Mesendoderm (in vitro differentiated cells): Measurements from ENCODE around the gene RPL27A.
A peak's percentile ranks its signal among the peaks of the same experiment; 100 is the strongest.

Experiments used
- DNase-seq: peaks from one replicate; pipeline ENCODE4 v3.0.0; 2013
- H2AK5ac ChIP-seq: 2 replicates; pipeline ENCODE4 v1.6.1; 2013; ENCODE audit warnings: low read length, inconsistent platforms
- H2BK120ac ChIP-seq: 2 replicates; pipeline ENCODE4 v1.6.1; 2013; ENCODE audit warnings: low read depth, mild to moderate bottlenecking, low read length, moderate library complexity, mixed read lengths
- H2BK15ac ChIP-seq: replicated peaks from 2 replicates; pipeline ENCODE4 v1.6.1; 2013; ENCODE audit warnings: low read depth, mild to moderate bottlenecking, moderate library complexity
- H2BK5ac ChIP-seq: 2 replicates; pipeline ENCODE4 v1.6.1; 2013; ENCODE audit warnings: low read length, inconsistent platforms
- H3K18ac ChIP-seq: 2 replicates; pipeline ENCODE4 v1.6.1; 2013; ENCODE audit warnings: mild to moderate bottlenecking, low read length, mixed read lengths
- H3K23ac ChIP-seq: one replicate; pipeline ENCODE4 v1.6.1; 2013; ENCODE audit warnings: low read length
- H3K27ac ChIP-seq: 2 replicates; pipeline ENCODE4 v1.5.1; 2013; ENCODE audit warnings: low read depth, mild to moderate bottlenecking, inconsistent platforms, low read length, moderate library complexity
- H3K27me3 ChIP-seq: 2 replicates; pipeline ENCODE4 v1.6.1; 2013; ENCODE audit warnings: low read length, control low read depth, mild to moderate bottlenecking, inconsistent platforms; ENCODE audit not compliant: insufficient read depth, poor library complexity
- H3K36me3 ChIP-seq: 2 replicates; pipeline ENCODE4 v1.6.1; 2013; ENCODE audit warnings: low read length, inconsistent platforms; ENCODE audit not compliant: control insufficient read depth, insufficient read depth
- H3K4ac ChIP-seq: one replicate; pipeline ENCODE4 v1.6.1; 2013; ENCODE audit warnings: low read depth, mild to moderate bottlenecking, low read length, moderate library complexity
- H3K4me1 ChIP-seq: 2 replicates; pipeline ENCODE4 v1.6.1; 2013; ENCODE audit warnings: low read depth, low read length, inconsistent platforms; ENCODE audit not compliant: control insufficient read depth
- H3K4me2 ChIP-seq: 2 replicates; pipeline ENCODE4 v1.6.1; 2013; ENCODE audit warnings: low read length
- H3K4me3 ChIP-seq: 2 replicates; pipeline ENCODE4 v1.5.1; 2013; ENCODE audit warnings: mild to moderate bottlenecking, low read length
- H3K56ac ChIP-seq: one replicate; pipeline ENCODE4 v1.6.1; 2013; ENCODE audit warnings: low read length
- H3K79me1 ChIP-seq: 2 replicates; pipeline ENCODE4 v1.6.1; 2013; ENCODE audit warnings: low read length, inconsistent platforms
- H3K79me2 ChIP-seq: 2 replicates; pipeline ENCODE4 v1.6.1; 2013; ENCODE audit warnings: mild to moderate bottlenecking, low read length; ENCODE audit not compliant: control insufficient read depth, insufficient read depth
- H3K9ac ChIP-seq: 2 replicates; pipeline ENCODE4 v1.6.1; 2013; ENCODE audit warnings: low read length, inconsistent platforms
- H4K5ac ChIP-seq: one replicate; pipeline ENCODE4 v1.6.1; 2013; ENCODE audit warnings: low read length
- H4K8ac ChIP-seq: one replicate; pipeline ENCODE4 v1.6.1; 2013; ENCODE audit warnings: low read depth, mild to moderate bottlenecking, control low read depth, low read length, moderate library complexity
- WGBS: extraction: QIAGEN DNeasy Blood & Tissue Kit; methylation state at CpG from one replicate; pipeline ENCODE4 v1.1.7; 2013; ENCODE audit warnings: low lambda C conversion rate, missing lambda C conversion rate; ENCODE audit not compliant: insufficient coverage; ENCODE audit errors: extremely low coverage; 5-methylcytosine and 5-hydroxymethylcytosine counted together

The RPL27A gene

GRCh38 chr11:8688414-8689362 lies 6.1 kb downstream of the RPL27A start:
- H3K4me2 ChIP-seq = peak overlapping the region; percentile 49
- H3K56ac ChIP-seq = peak overlapping the region; percentile 84
- DNase-seq = peak; percentile 99
- no peak overlapping the region for H2BK15ac ChIP-seq
- H3K27me3 ChIP-seq = no peaks in the 10 kb centered on the region
- H3K79me2 ChIP-seq = peaks cover 17% of the 10 kb centered on the region
- WGBS = no CpG with 5 or more reads among the region's 56 CpGs
- peak overlapping the region; percentile 74 for H3K27ac ChIP-seq
- peak overlapping the region; percentile 76 for H3K9ac ChIP-seq
- no peak overlapping the region for H2AK5ac ChIP-seq
- H3K23ac ChIP-seq = peak overlapping the region; percentile 52
- no peak overlapping the region for H2BK120ac ChIP-seq
- H3K79me1 ChIP-seq = peaks cover 6% of the 10 kb centered on the region
- H3K4me3 ChIP-seq = peak overlapping the region; percentile 21
- no peak overlapping the region for H3K18ac ChIP-seq
- H2BK5ac ChIP-seq = no peak overlapping the region
- H4K5ac ChIP-seq = no peak overlapping the region
- H3K36me3 ChIP-seq = peaks cover 12% of the 10 kb centered on the region
- peaks cover 2% of the 10 kb centered on the region for H3K4me1 ChIP-seq
- no peak overlapping the region for H4K8ac ChIP-seq
- H3K4ac ChIP-seq = no peak overlapping the region

GRCh38 chr11:8689726-8690255 lies 7.2 kb downstream of the RPL27A start:
- WGBS = no CpG with 5 or more reads among the region's 8 CpGs
- DNase-seq = no peak
- H3K4me3 ChIP-seq = no peak overlapping the region
- H2BK120ac ChIP-seq = no peak overlapping the region
- H3K18ac ChIP-seq = no peak overlapping the region
- H2AK5ac ChIP-seq = no peak overlapping the region
- H3K56ac ChIP-seq = peak overlapping the region; percentile 31
- no peak overlapping the region for H3K4me2 ChIP-seq
- H4K8ac ChIP-seq = no peak overlapping the region
- H3K4me1 ChIP-seq = peaks cover 2% of the 10 kb centered on the region
- H3K27ac ChIP-seq = no peak overlapping the region
- H3K79me1 ChIP-seq = peaks cover 8% of the 10 kb centered on the region
- H3K4ac ChIP-seq = no peak overlapping the region
- H2BK5ac ChIP-seq = no peak overlapping the region
- H3K36me3 ChIP-seq = peaks cover 9% of the 10 kb centered on the region
- no peaks in the 10 kb centered on the region for H3K27me3 ChIP-seq
- peak overlapping the region; percentile 76 for H3K9ac ChIP-seq
- H2BK15ac ChIP-seq = no peak overlapping the region
- H4K5ac ChIP-seq = no peak overlapping the region
- peaks cover 6% of the 10 kb centered on the region for H3K79me2 ChIP-seq
- no peak overlapping the region for H3K23ac ChIP-seq

- WGBS = no CpG with 5 or more reads among the region's 4 CpGs
- H3K4me1 ChIP-seq = no peaks in the 10 kb centered on the region
- H2BK15ac ChIP-seq = no peak overlapping the region
- H3K56ac ChIP-seq = no peak overlapping the region
- H3K18ac ChIP-seq = no peak overlapping the region
- no peak overlapping the region for H3K4ac ChIP-seq
- H3K36me3 ChIP-seq = peaks cover 5% of the 10 kb centered on the region
- peaks cover 3% of the 10 kb centered on the region for H3K79me1 ChIP-seq
- H2AK5ac ChIP-seq = no peak overlapping the region
- no peak overlapping the region for H3K27ac ChIP-seq
- H4K5ac ChIP-seq = no peak overlapping the region
- no peak overlapping the region for H2BK120ac ChIP-seq
- no peak overlapping the region for H3K4me3 ChIP-seq
- no peak overlapping the region for H3K23ac ChIP-seq
- H3K27me3 ChIP-seq = no peaks in the 10 kb centered on the region
- H4K8ac ChIP-seq = no peak overlapping the region
- H3K4me2 ChIP-seq = no peak overlapping the region
- H3K79me2 ChIP-seq = no peaks in the 10 kb centered on the region
- no peak overlapping the region for H3K9ac ChIP-seq
- DNase-seq = no peak
- H2BK5ac ChIP-seq = no peak overlapping the region
These were observed 8.1 kb downstream of the RPL27A start for GRCh38 chr11:8690374-8691342.

- Histone ChIP-seq H3K36me3 (peaks cover 2% of the 10 kb centered on the region), H3K27ac (no peak overlapping the region), H3K56ac (no peak overlapping the region), H2BK5ac (no peak overlapping the region), H3K9ac (no peak overlapping the region), H3K4ac (no peak overlapping the region), H3K27me3 (no peaks in the 10 kb centered on the region), H3K4me3 (no peak overlapping the region), H2BK120ac (no peak overlapping the region), H3K18ac (no peak overlapping the region), H4K5ac (no peak overlapping the region), H3K23ac (no peak overlapping the region), H3K4me2 (no peak overlapping the region), H3K4me1 (no peaks in the 10 kb centered on the region), H4K8ac (no peak overlapping the region), H2BK15ac (no peak overlapping the region), H3K79me2 (no peaks in the 10 kb centered on the region), H2AK5ac (no peak overlapping the region), H3K79me1 (peaks cover 3% of the 10 kb centered on the region)
- DNase-seq = no peak
- WGBS = no CpG with 5 or more reads among the region's 6 CpGs
These were observed 9.0 kb downstream of the RPL27A start for GRCh38 chr11:8691601-8692000.

GRCh38 chr11:8692417-8692816 lies 9.8 kb downstream of the RPL27A start:
- no peak overlapping the region for H2BK120ac ChIP-seq
- H3K4me2 ChIP-seq = no peak overlapping the region
- no peak for DNase-seq
- H4K5ac ChIP-seq = no peak overlapping the region
- no peak overlapping the region for H3K27ac ChIP-seq
- H3K79me1 ChIP-seq = peaks cover 3% of the 10 kb centered on the region
- no peak overlapping the region for H3K4ac ChIP-seq
- H4K8ac ChIP-seq = no peak overlapping the region
- no peak overlapping the region for H2BK15ac ChIP-seq
- no peak overlapping the region for H3K23ac ChIP-seq
- H3K4me1 ChIP-seq = no peaks in the 10 kb centered on the region
- WGBS = no CpG with 5 or more reads among the region's 3 CpGs
- H3K56ac ChIP-seq = no peak overlapping the region
- peaks cover 2% of the 10 kb centered on the region for H3K36me3 ChIP-seq
- no peak overlapping the region for H3K4me3 ChIP-seq
- no peaks in the 10 kb centered on the region for H3K27me3 ChIP-seq
- no peak overlapping the region for H3K18ac ChIP-seq
- H2BK5ac ChIP-seq = no peak overlapping the region
- no peak overlapping the region for H2AK5ac ChIP-seq
- no peak overlapping the region for H3K9ac ChIP-seq
- H3K79me2 ChIP-seq = no peaks in the 10 kb centered on the region
